Stimulated activated naive CD8-positive, alpha-beta T cell treated with anti-CD3 and anti-CD28 coated beads, Interleukin-15, amount 100 ng/mL, for 72 hours (primary cell): Measurements from ENCODE around the gene MRPS18A.
A peak's percentile ranks its signal among the peaks of the same experiment; 100 is the strongest.
"Not testable (repeated sequence)": the region's sequence is repeated elsewhere in the genome, so short reads cannot be mapped to it uniquely, and the experiment has no call there.

Experiments
- ATAC-seq: fragments of 150-1000 bp; cut with Tn5 transposase; 2 replicates; pipeline ENCODE4 v1.10.0; 2021; ENCODE audit warnings: mild to moderate bottlenecking, moderate library complexity
- DNase-seq, 2 donors: peaks; one replicate each; pipeline ENCODE4 v3.0.0; 2021 to 2022
- H3K27ac Mint-ChIP-seq, 2 donors: one replicate each; pipeline ENCODE4 v1.8.0; 2022; ENCODE audit warnings: mild to moderate bottlenecking in 2 of 2, mixed read lengths in 2 of 2, moderate library complexity in 2 of 2
- H3K27me3 Mint-ChIP-seq: one replicate; pipeline ENCODE4 v1.8.0; 2022; ENCODE audit warnings: mixed read lengths
- H3K4me1 Mint-ChIP-seq: one replicate; pipeline ENCODE4 v1.8.0; 2022; ENCODE audit warnings: mild to moderate bottlenecking, mixed read lengths
- H3K4me3 Mint-ChIP-seq, 2 donors: one replicate each; pipeline ENCODE4 v1.8.0; 2022; ENCODE audit warnings: mild to moderate bottlenecking in 2 of 2, mixed read lengths in 2 of 2, moderate library complexity in 1 of 2
- H3K9me3 Mint-ChIP-seq, 2 donors: one replicate each; pipeline ENCODE4 v1.8.0; 2022; ENCODE audit warnings: mixed read lengths in 2 of 2

Gene MRPS18A

DNA sequence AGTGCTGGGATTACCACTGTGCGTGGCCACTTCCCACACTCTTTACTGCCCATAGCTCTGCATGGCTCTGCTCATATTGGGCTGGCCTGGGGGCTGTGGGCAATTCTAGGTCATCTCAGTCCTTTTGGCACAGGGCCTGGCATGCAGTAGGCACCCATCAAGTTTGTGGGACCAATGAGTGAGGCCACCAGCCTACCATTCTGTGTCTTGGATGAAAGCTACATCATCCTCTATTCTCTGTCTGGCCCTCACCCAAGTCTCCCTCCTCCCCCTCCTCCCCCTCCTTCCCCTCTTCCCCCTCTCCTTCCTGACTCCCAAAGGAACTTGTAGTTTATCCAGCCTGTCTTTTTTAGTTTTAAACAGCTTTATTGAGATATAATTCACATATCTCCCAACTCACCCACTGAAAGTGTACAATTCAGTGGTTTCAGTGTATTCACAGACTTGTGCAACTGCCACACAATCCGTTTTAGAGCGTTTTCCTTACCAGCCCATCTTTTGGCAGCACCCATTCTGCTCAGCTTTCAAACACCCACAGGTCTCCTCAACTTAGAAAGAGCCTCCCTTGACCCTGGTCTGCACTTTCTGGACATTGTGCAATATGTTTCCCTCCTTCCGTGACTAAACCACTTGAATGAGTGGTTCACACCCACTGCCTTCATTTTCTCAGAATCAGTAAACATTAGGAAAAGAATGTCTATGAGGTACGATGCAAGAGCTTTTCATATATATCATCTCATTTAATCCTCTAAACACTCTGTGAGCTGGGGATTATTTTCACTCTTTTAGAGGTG, 21.5 kb upstream of the MRPS18A start:
- Mint-ChIP-seq H3K27ac (no peak overlapping the region), H3K4me1 (peaks cover 31% of the 10 kb centered on the region), H3K27me3 (peaks cover 50% of the 10 kb centered on the region), H3K9me3 (no peaks in the 10 kb centered on the region), H3K4me3 (peak overlapping the region in 1 of 2 donors; percentile 25)
- peak in 1 of 2 donors; percentile 23 for DNase-seq
- ATAC-seq = peak; percentile 86

DNA sequence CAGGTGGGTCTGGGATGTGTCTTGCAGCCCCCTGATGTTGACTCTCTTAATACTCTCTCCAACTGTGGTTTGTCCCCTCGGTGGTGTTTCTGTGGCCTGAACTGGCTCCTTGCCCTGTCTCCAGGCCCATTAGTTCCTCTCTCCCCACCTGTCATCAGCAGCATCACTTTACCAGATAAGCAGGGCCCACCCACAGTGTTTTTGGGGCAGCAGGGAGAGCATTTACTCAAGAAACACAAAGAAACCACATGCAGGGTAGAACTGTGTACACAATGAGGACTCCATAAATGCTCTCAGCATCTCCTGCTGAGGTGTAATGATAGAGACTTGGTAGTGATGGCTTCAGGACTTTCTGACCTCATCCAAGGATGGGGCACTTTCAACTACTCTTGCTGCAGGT, 20.2 kb upstream of the MRPS18A start:
- H3K4me1 Mint-ChIP-seq = peaks cover 31% of the 10 kb centered on the region
- no peak for ATAC-seq

DNA sequence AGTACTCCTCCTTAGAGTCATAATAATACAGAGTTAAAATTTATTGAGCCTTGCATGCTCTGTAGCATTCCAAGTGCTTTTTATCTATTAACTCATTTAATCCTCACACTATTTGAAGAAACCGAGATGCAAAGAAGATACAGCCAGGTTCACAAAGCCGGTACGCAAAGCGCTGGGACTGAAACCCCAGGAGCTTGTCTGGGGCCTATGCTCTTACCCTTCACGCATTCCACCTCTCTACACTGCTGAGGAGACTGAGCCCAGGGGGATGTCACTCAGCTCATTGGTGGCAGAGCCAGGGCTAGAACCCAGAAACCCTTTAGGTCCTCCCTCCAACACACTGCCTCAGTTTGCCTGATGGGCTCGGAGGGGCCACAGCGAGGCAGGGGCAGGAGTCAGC, 19.7 kb upstream of the MRPS18A start:
- H3K27ac Mint-ChIP-seq = no peak overlapping the region
- H3K4me3 Mint-ChIP-seq = no peak overlapping the region
- no peaks in the 10 kb centered on the region for H3K9me3 Mint-ChIP-seq
- no peak for ATAC-seq
- H3K4me1 Mint-ChIP-seq = peaks cover 31% of the 10 kb centered on the region
- H3K27me3 Mint-ChIP-seq = peaks cover 64% of the 10 kb centered on the region
- DNase-seq = no peak

More for the DNA sequence above, 20.2 kb upstream of the MRPS18A start:
- Mint-ChIP-seq H3K27ac (no peak overlapping the region), H3K27me3 (peaks cover 63% of the 10 kb centered on the region), H3K9me3 (no peaks in the 10 kb centered on the region), H3K4me3 (no peak overlapping the region)
- DNase-seq = no peak

DNA sequence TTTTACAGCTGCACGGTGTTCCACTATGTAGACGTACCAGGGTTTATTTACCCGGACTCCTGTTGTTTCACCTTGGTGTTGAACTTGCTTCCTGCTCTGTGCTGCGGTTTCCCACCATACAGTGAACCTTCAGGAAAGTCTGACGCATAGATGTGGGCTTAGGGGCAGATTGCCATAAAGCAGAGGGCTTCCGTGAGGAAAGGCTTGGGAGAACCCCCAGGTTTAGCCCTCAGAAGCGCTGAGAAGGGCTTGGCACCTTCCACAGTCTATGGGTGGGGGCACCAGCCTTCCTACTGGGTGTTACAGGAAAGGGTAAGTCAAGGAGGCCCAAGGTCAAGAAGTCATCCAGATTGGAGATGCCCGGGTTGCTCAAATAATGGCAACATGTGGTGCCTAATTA, 19.2 kb upstream of the MRPS18A start:
- H3K4me1 Mint-ChIP-seq = peaks cover 31% of the 10 kb centered on the region
- no peak overlapping the region for H3K27ac Mint-ChIP-seq
- peaks cover 64% of the 10 kb centered on the region for H3K27me3 Mint-ChIP-seq
- H3K4me3 Mint-ChIP-seq = no peak overlapping the region
- ATAC-seq (peak; percentile 38), DNase-seq (no peak)
- no peaks in the 10 kb centered on the region for H3K9me3 Mint-ChIP-seq

DNA sequence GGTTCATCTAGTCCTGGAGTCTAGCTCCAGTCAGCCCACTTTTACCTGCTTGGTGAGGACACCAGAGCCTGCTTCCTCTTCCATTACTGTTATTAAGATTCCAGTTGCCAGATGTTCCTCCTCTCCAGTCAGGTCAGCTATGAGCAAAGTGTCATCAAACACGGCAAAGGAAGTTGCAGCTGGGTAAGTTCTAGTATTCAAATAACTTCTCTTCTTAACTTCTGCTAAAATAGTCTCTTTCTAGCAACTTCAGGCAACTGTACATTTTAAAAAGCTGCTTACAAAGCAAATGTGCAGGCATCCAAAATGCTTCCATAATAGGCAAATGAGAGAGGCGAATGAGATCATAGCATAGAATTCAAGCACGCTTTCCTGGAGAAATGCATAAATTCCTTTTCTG, 18.4 kb upstream of the MRPS18A start:
- no peak overlapping the region for H3K4me3 Mint-ChIP-seq
- peaks cover 64% of the 10 kb centered on the region for H3K27me3 Mint-ChIP-seq

DNA sequence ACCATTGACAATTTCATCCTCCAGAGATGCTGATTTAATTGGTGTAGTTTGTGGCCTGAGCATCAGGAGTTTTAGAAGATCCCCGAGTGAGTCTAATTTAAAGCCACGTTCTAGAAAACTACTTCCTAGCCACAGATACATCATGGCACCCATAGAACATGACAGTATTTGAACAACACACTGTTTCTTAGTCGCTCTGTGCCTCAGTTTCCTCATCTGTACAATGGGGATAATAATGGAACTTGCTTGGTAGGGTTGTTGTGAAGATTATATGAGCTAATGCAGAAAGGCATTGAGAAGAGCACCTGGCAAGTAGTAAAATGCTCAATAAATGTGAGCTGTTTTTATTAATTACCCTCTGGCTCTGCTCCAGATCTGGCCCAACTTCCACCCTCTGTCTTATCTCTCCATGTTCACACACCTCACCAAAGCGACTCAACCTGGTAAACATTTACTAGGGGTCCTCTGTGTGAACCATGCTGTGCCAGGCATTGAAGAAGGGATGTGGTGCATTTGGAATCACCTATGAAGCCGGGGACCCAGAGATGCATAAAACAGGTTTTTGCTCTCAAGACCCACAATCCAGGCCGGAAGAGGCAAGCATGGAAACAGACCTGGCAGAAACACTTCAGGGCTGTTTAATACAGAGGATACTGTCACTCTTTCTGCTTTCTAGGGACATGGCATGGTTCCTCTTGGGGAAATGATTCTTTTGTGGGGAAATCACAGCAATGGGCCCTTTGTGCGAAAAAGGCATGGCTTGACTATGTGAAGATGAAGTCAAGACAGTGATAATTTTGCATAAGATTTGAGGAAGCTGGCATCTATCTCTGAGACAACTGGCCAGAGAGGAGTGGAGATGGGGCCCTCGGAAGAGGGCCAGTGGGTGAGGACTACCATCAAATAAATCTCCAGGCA, 16.2 kb upstream of the MRPS18A start:
- Mint-ChIP-seq H3K27ac (no peak overlapping the region), H3K27me3 (peaks cover 72% of the 10 kb centered on the region), H3K4me3 (no peak overlapping the region), H3K4me1 (peaks cover 10% of the 10 kb centered on the region), H3K9me3 (no peaks in the 10 kb centered on the region)
- DNase-seq (no peak), ATAC-seq (no peak)

More for the DNA sequence above, 18.4 kb upstream of the MRPS18A start:
- ATAC-seq = no peak
- Mint-ChIP-seq H3K4me1 (peaks cover 27% of the 10 kb centered on the region), H3K9me3 (no peaks in the 10 kb centered on the region), H3K27ac (no peak overlapping the region)
- no peak for DNase-seq

DNA sequence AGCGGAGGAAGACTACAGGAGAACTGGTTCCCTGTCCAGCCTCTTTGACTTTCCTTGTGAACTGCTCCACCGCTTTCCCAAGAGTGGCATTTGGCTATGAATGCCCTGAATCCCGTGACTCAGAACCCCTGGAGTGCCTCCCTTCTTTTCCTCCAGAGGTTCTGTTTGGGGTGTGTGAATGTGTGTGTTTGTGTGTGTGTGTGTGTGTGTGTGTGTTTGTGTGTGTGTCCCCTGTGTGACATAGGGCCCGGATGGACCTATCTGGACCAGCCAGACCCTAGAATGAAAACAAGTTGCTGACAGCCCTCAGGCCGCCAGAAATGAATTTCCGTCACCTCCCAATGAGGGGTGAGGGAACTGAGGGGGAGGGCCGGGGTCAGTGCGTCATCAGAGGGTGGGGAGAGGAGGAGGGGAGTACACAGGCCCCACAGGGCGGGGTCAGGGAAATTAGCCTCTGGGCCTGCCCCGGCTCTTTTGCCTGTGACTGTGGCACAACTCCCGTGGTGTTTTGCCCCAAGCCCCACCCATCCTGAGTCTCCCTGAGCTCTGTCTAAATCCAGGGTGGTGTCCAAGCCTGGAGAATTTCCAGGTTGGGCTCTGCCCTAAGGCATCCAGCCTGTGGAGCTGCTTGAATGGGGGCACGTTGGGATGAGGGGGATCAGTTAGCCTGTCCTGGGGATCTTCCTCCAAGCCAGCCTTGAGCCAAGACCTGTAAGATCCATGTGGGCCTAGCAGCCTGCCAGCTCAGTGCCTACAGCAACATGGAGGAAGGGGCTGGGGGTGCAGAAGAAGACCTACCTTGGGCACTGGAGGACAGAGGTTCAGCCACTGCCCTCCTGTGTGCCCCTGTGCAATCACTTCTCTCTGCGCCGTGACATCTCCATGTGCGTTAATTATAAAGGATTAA, 15.2 kb upstream of the MRPS18A start:
- DNase-seq (peak in 1 of 2 donors; percentile 19), ATAC-seq (peak; percentile 69)
- H3K4me1 Mint-ChIP-seq = peaks cover 10% of the 10 kb centered on the region
- H3K4me3 Mint-ChIP-seq = no peak overlapping the region
- H3K27ac Mint-ChIP-seq = no peak overlapping the region
- H3K9me3 Mint-ChIP-seq = no peaks in the 10 kb centered on the region
- peaks cover 82% of the 10 kb centered on the region for H3K27me3 Mint-ChIP-seq

DNA sequence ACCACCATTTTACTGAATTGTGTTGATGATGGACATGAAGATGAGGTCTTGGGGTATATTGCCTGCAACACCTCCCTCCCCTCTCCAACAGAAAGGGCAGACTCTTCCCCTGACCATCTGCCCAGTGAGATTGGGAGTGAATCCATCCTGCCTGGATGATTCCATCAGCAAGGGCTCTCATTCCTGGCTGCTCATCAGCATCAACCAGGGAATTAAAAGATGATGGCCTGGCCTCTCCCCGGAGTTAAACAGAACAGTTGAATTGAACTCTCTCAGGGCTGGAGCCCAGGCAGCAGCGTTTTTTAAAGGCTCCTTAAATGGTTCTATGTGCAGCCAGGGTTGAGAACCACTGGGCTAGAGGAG, 14.6 kb upstream of the MRPS18A start:
- H3K4me3 Mint-ChIP-seq = no peak overlapping the region
- H3K4me1 Mint-ChIP-seq = peaks cover 10% of the 10 kb centered on the region
- no peaks in the 10 kb centered on the region for H3K9me3 Mint-ChIP-seq
- ATAC-seq (no peak), DNase-seq (no peak)
- peaks cover 84% of the 10 kb centered on the region for H3K27me3 Mint-ChIP-seq
- no peak overlapping the region for H3K27ac Mint-ChIP-seq

DNA sequence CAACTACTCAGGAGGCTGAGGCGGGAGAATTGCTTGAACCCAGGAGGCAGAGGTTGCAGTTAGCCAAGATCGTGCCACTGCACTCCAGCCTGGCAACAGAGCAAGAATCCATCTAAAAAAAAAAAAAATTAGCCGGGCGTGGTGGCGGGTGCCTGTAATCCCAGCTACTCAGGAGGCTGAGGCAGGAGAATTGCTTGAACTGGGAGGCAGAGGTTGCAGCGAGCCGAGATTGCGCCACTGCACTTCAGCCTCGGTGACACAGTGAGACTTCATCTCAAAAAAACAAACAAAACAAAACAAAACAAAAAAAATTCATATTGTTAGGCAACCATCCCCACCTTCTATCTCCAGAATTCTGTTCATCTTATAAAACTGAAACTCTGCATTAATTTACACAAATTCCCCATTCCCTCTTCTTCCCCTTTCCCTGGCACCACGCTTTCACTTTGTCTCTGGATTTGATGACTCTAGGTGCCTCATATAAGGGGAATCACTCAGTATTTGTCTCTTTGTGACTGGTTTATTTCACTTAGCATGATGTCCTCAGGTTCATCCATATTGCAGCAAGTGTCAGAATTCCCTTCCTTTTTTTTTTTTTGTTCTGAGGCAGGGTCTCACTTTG, 13.5 kb upstream of the MRPS18A start:
- not testable (repeated sequence) for H3K9me3 Mint-ChIP-seq, H3K4me1 Mint-ChIP-seq, H3K4me3 Mint-ChIP-seq, ATAC-seq, DNase-seq, H3K27ac Mint-ChIP-seq
- H3K27me3 Mint-ChIP-seq = peaks cover 74% of the 10 kb centered on the region

DNA sequence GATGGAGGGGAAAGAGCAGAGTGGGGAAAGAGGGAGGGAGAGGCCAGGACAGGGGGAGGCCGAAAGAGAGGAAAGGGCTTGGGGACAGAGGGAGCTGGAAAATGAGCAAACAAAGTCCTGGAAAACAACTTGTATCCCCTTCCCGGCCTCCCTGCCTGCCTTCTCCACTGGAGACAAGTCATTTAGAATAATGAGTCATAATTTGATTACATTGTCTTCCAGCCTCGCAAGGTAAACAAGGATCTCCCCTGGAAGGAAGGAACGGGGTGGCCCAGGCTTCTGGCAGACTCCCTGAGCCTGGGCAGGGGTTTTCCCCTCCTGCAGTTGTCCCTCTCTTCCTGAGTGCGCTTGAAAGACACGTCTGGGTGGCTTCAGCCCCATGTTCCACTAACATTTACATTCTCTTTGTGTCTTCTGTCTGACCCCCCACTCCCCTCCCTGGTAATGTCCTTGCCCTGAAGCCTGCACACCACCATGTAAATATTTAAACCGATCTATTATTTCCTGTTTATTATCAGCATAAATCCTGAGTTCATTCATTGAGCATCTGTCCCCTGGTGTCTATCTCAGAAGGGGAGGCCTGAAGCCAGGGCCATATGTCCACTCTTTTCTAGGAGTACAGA, 12.1 kb upstream of the MRPS18A start:
- H3K9me3 Mint-ChIP-seq = no peaks in the 10 kb centered on the region
- H3K4me3 Mint-ChIP-seq = no peak overlapping the region
- no peaks in the 10 kb centered on the region for H3K4me1 Mint-ChIP-seq
- no peak for ATAC-seq
- H3K27ac Mint-ChIP-seq = no peak overlapping the region
- no peak for DNase-seq
- H3K27me3 Mint-ChIP-seq = peaks cover 67% of the 10 kb centered on the region

DNA sequence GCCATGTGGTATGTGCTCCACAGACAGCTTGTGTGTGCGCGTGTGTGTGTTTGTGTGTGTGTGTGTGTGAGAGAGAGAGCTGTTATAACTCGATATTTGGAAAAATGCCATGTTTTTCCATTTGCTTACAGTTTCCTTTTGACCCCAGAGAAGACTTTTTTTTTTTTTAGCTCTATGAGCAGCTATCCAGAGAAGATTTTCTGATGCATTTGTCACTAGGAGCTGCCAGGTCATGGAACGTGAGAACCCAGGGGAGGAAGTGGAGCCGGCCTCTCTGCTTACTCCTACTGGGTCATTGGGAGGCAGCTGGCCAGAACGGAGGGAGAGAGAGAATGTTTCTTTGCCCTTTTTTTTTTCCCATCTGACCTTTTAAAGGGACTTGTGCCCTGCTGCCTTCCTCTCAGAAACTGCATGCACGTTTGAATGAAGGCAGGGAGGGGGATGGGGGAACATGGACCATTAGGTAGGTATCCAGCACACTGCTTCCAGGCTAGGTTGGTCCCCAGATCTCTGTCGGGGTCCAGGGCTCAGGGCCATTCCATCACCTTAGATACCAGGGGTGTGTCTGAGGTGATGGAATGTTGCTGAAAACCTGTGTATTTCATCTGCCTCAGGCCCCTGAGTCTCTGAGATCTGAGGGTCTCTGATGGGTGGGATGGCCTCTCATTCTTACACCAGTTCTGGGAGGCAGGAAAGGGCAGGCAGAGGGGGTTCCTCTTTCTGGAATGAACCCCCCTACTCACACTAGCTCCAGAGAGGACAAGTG, 11.2 kb upstream of the MRPS18A start:
- DNase-seq (no peak), ATAC-seq (no peak)
- Mint-ChIP-seq H3K9me3 (no peaks in the 10 kb centered on the region), H3K4me3 (no peak overlapping the region), H3K4me1 (no peaks in the 10 kb centered on the region), H3K27ac (no peak overlapping the region), H3K27me3 (peaks cover 69% of the 10 kb centered on the region)

DNA sequence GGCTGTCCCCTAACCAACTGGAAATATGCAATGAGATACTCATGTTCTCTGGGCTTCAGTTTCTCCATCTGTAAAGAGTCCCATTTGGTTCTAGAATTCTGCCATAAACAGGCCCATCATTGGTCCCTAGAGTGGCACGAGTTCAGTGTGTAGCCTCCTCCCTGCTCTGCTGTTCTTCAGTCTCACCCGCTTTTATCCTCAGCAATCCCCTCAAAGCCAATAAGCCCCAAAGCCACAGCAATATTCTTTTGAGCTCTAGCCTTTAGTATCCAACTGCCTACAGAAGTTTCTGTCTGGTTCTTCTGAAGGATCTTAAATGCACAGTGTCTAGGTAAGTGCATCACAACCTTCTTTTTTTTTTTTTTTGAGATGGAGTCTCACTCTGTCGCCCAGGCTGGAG, 9.8 kb upstream of the MRPS18A start:
- Mint-ChIP-seq H3K4me3 (no peak overlapping the region), H3K27me3 (peaks cover 55% of the 10 kb centered on the region), H3K9me3 (no peaks in the 10 kb centered on the region), H3K27ac (no peak overlapping the region), H3K4me1 (no peaks in the 10 kb centered on the region)
- ATAC-seq = no peak
- DNase-seq = no peak

DNA sequence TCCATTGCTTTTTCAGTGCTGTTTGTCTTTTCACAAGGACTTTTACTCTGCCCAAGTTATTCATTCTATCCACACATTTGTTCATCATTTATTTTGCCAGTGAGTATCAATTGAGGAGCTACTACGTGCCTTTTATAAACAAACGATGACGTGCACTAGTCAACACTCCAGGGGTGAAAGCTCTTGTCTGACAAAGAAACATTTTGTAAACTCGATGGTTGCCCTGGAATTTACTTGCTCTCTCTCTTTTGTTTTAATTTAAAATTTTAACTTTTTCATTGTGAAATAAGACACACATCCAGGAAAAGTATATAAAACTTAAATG, 8.3 kb upstream of the MRPS18A start:
- H3K27ac Mint-ChIP-seq = no peak overlapping the region
- no peak for ATAC-seq

More for the DNA sequence above, 8.3 kb upstream of the MRPS18A start:
- no peaks in the 10 kb centered on the region for H3K9me3 Mint-ChIP-seq
- H3K27me3 Mint-ChIP-seq = peaks cover 40% of the 10 kb centered on the region
- H3K4me1 Mint-ChIP-seq = no peaks in the 10 kb centered on the region
- H3K4me3 Mint-ChIP-seq = no peak overlapping the region
- no peak for DNase-seq
